ENCODE measurements around the gene TSPYL2. TPM values are rescaled to one million over a fixed set of nuclear protein-coding genes. Genes with fewer than 3 reads are reported as not detected.

Gene TSPYL2
- total and polyA plus RNA-seq, 2 of the 8 experiments (the other 6 are each of a cell fraction or from before 2014, with no cell fraction given) = 13.4 to 13.7 TPM

- TF ChIP-seq CHD7 (IDR thresholded peaks at IDR 0.05; ENCODE audit: insufficient replicate concordance, low read length) = no peak
- no peak for TF ChIP-seq EGR1 (IDR thresholded peaks at IDR 0.05; ENCODE audit: borderline replicate concordance, low read depth, low read length)
- no peak for TF ChIP-seq KDM1A (IDR thresholded peaks at IDR 0.05; ENCODE audit: borderline replicate concordance, low read length)
- TF ChIP-seq POU5F1 (IDR thresholded peaks at IDR 0.05; ENCODE audit: low read depth, low read length) = no peak
- no peak for TF ChIP-seq SAP30 (IDR thresholded peaks at IDR 0.05; ENCODE audit: insufficient read depth, insufficient replicate concordance, low read length)
- TF ChIP-seq BACH1 (IDR thresholded peaks at IDR 0.05; ENCODE audit: low read length) = no peak
- TF ChIP-seq FOSL1 (IDR thresholded peaks at IDR 0.05; ENCODE audit: insufficient read depth, low read depth, low read length) = no peak
- peak; percentile 98 for TF ChIP-seq POLR2A (IDR thresholded peaks at IDR 0.05; ENCODE audit: control extremely low read depth in 1 of 2, low read depth in 2 of 2, low read length in 2 of 2)
- no peak for TF ChIP-seq SUZ12 (IDR thresholded peaks at IDR 0.05; ENCODE audit: low read length)
- TF ChIP-seq CEBPB (IDR thresholded peaks at IDR 0.05; ENCODE audit: low read depth, low read length) = peak; percentile 21; the same call in 1 of the 2 replicates
Measured at GRCh38 chrX:53081925-53082772, at the start of gene TSPYL2 (continued).
